ENCODE data around the gene CCDC146.
"Not testable (repeated sequence)": the region's sequence is repeated elsewhere in the genome, so short reads cannot be mapped to it uniquely, and the experiment has no call there.

The CCDC146 gene

DNA sequence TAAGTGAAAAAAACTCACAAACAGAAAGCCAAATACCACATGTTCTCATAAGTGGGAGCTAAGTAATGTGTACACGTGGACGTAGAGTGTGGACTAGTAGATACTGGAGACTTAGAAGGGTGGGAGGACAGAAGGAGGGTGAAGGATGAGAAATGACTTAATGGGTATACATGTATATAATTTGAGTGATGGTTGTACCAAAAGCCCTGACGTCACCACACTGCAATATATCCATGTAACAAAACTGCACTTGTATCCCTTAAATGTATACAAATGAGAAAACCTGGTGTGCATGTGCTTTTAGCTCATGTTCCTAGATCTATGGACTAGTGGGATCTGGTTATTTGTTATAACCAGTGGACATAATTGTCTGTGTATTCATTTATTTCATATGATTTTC, 125.7 kb downstream of the CCDC146 start:
- no peak for DNase-seq

GRCh38 chr7:77252506-77252905, 130.1 kb downstream of the CCDC146 start:
- no peak for DNase-seq

- no peak for DNase-seq
Measured at GRCh38 chr7:77253151-77253550, 130.7 kb downstream of the CCDC146 start.

- no peak for DNase-seq
Measured at GRCh38 chr7:77254429-77254828, 132.0 kb downstream of the CCDC146 start.

DNA sequence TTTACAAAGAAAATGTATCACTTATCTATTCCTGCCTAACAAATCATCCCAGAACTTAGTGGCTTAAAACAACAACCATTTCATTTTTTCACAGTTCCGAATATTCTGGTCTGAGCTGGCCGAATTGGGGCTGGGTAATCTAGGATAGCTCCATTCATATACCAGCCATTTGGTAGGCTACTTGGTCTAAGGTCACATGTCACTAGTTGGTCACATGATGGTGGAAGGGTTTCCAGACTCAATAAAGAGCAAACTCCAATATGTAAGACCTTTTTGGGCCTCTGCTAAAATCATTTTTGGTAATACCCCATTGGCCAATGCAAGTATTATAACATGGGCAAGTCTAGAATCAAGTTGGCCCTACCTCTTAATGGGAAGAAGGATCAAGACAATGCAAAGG, 132.5 kb downstream of the CCDC146 start:
- no peak for DNase-seq

- DNase-seq = no peak
Measured at GRCh38 chr7:77258014-77258413, 135.6 kb downstream of the CCDC146 start.

DNA sequence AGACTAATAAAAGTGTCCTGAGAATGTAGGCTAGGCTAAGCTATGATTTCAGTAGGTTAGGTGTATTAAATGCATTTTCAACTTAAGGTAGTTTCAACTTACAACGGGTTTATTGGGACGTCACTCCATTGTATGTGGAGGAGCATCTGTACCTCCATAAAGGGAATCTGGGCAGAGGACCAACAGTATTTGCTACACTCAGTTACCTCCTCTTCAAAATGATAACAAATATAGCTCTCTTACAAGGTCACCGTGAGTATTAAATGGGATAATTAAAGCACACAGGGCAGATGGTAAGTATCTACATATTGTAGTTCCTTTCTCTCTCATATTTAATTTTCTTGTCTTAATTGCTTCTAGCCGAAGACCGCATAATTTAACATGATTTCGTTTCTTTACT, 136.2 kb downstream of the CCDC146 start:
- no peak for DNase-seq

- no peak for DNase-seq
Measured at GRCh38 chr7:77262316-77262715, 139.9 kb downstream of the CCDC146 start.

GRCh38 chr7:77265666-77266065, 143.3 kb downstream of the CCDC146 start:
- DNase-seq = no peak

DNA sequence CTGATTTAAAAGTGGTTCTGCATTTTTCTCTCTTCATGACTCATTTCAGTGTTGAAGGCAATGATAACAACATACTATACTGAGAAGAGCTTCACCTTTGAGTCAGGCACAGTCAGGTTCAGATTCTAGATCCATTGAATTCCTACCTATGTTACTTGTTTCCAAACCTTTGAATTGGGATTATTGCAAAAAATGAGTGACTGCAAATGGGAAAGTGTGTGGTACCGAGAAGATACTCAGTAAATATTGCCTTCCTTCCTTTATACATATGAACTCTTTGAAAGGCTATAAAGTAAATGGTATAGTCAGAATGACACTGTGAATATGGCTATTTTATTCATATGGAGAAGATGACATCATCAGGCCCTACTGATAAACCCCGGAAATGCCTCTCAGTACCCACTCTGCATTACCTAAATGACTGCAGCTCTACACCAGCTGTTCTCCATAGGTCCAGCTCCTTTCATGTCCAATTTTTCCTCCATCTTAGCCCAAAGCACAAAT, 143.9 kb downstream of the CCDC146 start:
- DNase-seq = no peak

DNA sequence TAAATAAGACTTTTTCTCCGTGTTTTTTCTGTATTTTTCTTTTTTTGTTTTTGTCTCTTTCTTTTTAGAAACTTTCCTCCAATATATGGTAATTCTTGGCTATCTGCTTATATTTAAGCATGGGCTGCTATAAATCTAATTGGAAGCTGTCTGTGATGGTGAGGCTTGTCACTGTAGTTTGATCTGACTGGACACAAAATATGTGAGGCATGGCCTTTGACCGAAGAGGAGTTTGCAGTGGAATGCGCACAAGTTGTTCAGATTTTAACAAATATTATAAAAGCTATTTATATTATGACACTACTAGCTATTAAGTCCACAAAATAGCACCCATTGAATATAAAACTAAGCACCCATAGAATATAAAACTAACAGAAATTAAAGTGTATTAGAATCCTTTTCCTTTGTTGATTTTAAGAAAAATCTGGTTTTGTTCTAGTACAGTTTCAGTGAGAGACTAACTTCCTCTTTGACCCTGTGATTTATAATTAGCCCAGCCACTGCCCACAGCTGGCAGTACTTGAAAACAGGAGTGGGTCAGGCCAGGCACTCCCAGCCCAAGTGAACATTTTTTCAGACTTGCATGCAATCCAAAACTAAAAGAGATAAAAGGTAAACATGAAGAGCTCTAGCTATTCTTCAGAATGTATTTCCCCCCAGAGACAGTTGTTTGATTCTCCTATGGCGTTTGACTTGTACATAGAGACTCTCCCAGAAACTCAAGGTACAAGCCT, 147.1 kb downstream of the CCDC146 start:
- no peak for DNase-seq

DNA sequence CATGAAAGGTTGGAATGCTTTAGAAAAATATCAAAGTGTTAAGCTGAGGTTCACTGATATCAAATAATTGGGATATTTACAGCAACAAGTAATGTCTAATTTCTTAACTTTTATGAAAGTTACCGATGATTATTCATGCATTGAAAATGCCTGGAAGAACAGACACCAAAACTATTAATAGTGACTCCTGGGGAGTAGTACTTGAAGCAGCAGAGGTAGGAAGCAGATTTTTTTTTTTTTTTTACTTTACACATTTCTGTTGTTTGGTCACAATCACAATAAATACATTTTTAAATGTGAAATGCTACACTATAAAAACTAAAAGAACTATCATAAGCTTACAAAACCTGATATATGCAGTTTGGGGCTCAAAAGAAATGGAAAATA, 147.7 kb downstream of the CCDC146 start:
- no peak for DNase-seq

GRCh38 chr7:77271766-77272165, 149.4 kb downstream of the CCDC146 start:
- no peak for DNase-seq

DNA sequence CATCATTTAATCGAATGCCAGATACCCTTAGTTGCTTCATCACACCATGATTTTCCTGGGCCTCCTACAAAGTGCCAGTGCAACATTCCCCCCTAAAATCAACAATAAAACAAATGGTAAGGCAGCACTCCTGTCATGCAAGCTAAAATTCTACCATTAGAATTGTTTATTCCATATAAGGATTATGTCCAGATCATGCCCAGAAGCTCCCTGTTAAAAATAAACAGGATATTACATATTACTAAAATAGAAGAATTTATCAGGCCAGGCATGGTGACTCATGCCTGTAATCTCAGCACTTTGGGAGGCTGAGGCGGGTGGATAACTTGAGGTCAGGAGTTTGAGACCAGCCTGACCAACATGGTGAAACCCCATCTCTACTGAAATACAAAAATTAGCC, 153.2 kb downstream of the CCDC146 start:
- not testable (repeated sequence) for DNase-seq

GRCh38 chr7:77276120-77276519, 153.7 kb downstream of the CCDC146 start:
- no peak for DNase-seq

GRCh38 chr7:77281780-77282478, 159.5 kb downstream of the CCDC146 start:
- no peak for DNase-seq

- DNase-seq = peak; percentile 8
Measured at GRCh38 chr7:77282897-77283296, 160.5 kb downstream of the CCDC146 start.

DNA sequence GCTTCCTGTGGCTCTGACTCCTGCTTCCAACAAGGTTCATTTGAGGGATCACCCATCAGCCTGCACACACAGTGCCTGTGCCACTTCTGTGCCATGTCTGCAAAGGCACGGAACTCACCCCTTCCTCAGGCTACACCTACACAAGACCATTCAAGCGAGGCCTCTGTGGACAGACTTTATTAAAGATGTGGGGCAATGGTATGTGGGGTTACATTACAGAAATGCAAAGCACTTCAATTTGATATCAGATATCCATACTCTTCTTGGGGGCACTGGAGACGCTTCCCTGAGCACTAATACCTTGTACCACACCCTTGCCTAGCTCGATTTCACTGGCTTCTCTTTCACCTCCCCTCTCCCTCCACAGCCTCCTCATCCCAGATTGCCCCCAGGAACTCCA, 161.6 kb downstream of the CCDC146 start:
- DNase-seq = no peak

DNA sequence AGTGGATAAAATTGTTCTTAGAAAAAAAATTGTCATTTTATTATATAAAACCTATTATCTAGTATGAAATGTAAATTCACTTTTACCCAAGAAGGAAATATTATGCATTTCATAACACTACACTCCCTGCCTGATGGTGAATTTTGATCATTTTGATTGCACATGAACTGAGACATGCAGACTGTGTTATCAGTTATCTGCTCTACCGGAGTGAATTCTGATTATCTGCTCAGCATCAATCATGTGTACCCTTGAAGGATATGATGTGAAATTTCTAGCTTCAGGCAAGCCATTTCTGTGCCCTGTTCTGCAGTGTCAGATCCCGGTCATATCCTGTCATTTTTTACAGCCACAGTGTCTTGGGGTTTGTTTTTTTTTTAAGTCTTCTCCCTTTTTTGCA, 162.2 kb downstream of the CCDC146 start:
- DNase-seq = peak; percentile 13

DNA sequence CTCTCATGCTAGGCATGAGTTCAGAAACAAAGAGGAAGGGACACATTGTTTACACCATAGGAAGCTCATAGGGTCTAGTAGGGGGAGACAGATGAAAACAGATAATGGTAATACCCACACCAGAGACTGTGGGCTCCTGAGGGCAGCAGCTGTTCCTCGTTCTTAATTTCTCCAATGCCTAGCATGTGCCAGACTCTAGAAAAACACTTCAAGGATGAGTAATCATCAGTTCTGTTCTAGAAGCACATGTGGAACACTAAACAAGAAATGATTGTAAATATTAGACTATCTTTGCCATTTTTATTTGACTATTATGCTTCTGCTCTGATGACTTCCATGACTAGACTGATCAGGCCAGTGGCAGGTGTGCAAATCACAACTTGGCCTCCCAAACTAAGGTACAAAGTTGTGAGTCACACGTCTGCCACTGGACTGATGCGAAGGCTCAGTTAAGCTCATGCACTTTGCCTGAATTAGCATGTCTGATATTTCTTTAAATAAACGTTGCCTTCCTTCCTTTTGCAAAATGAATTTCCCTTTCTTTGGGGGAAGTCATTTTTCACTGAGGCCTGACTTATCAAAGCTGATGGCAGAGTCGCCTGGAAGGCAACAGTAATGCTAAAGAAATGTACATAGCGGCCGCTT, 166.4 kb downstream of the CCDC146 start:
- no peak for DNase-seq

GRCh38 chr7:77289387-77289786, 167.0 kb downstream of the CCDC146 start:
- no peak for DNase-seq

DNA sequence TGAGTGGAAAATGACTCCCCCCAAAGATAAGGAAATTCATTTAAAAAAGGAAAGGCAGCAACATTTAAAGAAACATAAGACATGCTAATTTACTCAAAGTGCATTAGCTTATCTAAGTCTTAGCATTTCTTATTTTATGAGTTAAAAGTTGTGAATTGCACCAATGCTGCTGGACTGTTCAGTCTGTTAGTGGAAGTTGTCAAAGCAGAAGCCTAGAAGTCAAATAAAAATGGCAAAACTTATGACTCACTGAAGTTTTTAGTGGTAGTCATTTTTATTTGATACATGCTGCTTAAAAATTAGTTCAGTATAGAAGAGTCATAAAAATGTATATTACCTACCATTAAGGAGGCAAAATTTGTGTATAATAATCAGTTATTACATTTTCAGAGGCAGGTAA, 168.0 kb downstream of the CCDC146 start:
- DNase-seq = no peak

DNA sequence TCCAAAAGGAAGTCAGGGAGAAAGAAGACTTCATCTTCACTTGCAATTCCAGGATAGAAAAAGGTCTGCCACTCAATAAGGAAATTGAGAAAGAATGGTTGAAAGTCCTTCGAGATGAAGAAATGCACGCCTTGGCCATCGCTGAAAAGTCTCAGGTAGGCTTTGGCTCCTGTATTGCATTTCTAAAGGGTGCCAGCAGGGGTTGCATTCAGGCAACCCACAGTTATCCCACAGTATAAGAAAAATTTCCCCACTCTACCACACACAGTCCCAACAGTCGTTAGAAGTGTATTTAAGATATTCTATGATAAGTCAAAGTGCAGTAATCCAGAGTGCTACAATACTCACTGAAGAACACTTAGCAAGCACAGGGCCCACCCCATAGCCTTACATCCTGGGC, 170.6 kb downstream of the CCDC146 start:
- DNase-seq = no peak

GRCh38 chr7:77295549-77295948, 173.1 kb downstream of the CCDC146 start:
- no peak for DNase-seq
